Ascending aorta (tissue), 2 donors: Measurements from ENCODE around the gene CCDC142. TPM values are rescaled to one million over a fixed set of nuclear protein-coding genes. Genes with fewer than 3 reads are reported as not detected.
A peak's percentile ranks its signal among the peaks of the same experiment; 100 is the strongest.

Experiments
- DNase-seq, 2 donors: peaks; one replicate each; pipeline ENCODE4 v3.0.0-alpha.2; 2019; ENCODE audit warnings: low spot score in 2 of 2
- H3K27ac ChIP-seq, 2 donors: fragments of 200-600 bp; sonication (generic); one replicate each; pipeline ENCODE4 v1.5.1; 2016 to 2017; ENCODE audit warnings: mild to moderate bottlenecking in 1 of 2
- H3K27me3 ChIP-seq: fragments of 200-600 bp; sonication (generic); one replicate; pipeline ENCODE4 v1.5.1; 2017
- H3K36me3 ChIP-seq, 2 donors: fragments of 200-600 bp; sonication (generic); one replicate each; pipeline ENCODE4 v1.5.1; 2016
- H3K4me1 ChIP-seq, 2 donors: fragments of 200-600 bp; sonication (generic); one replicate each; pipeline ENCODE4 v1.5.1; 2016 to 2017; ENCODE audit warnings: mild to moderate bottlenecking in 1 of 2
- H3K4me3 ChIP-seq, 2 donors: fragments of 200-600 bp; sonication (generic); one replicate each; pipeline ENCODE4 v1.5.1; 2016 to 2017; ENCODE audit warnings: mild to moderate bottlenecking in 1 of 2
- H3K9me3 ChIP-seq, 2 donors: fragments of 200-600 bp; sonication (generic); one replicate each; pipeline ENCODE4 v1.5.1; 2016
- CTCF ChIP-seq, 3 experiments: fragments of 200-600 bp in 2 of 3; fragments of 450-650 bp in 1 of 3; sonication (generic) in 2 of 3; IDR thresholded peaks; one replicate each; pipeline ENCODE4 v1.5.1; 2016 to 2019; ENCODE audit warnings: antibody characterized with exemption in 3 of 3, mild to moderate bottlenecking in 1 of 3, moderate library complexity in 1 of 3
- intact Hi-C: fragments of 100-400 bp; cut with DNase I; formaldehyde crosslinking; loops from one replicate; pipeline ENCODE4 v1.15.1; 2023
- total RNA-seq: library from RNA; depleted of rRNA; stranded (reverse); fragments of >200 nt; gene quantifications from one replicate; pipeline ENCODE4 v1.1.0, GENCODE V29; 2016

CCDC142 gene
- total RNA-seq, 1 donor from 2014 or later: 16.5 TPM

GRCh38 chr2:74515981-74516633, 33.3 kb upstream of the CCDC142 start:
- Histone ChIP-seq H3K4me3 (peak overlapping the region; percentile 46 to 58), H3K4me1 (peaks cover 16 to 18% of the 10 kb centered on the region in 2 donors), H3K9me3 (no peaks in the 10 kb centered on the region), H3K36me3 (no peaks in the 10 kb centered on the region), H3K27me3 (peaks cover 39% of the 10 kb centered on the region), H3K27ac (no peak overlapping the region)
- DNase-seq: no peak
- no peak for TF ChIP-seq CTCF (IDR thresholded peaks at IDR 0.05)
- intact Hi-C loops: no loop called here

- Histone ChIP-seq H3K36me3 (no peaks in the 10 kb centered on the region), H3K4me3 (peak overlapping the region; percentile 46 to 58), H3K4me1 (peaks cover 16 to 18% of the 10 kb centered on the region in 2 donors), H3K9me3 (no peaks in the 10 kb centered on the region), H3K27ac (no peak overlapping the region), H3K27me3 (peaks cover 39% of the 10 kb centered on the region)
- no peak for TF ChIP-seq CTCF (IDR thresholded peaks at IDR 0.05)
- no peak for DNase-seq
- intact Hi-C loops: no loop called here
Observed at GRCh38 chr2:74515271-74515980, 32.6 kb upstream of the CCDC142 start.

GRCh38 chr2:74514368-74515270, 31.8 kb upstream of the CCDC142 start, which contains the start of gene TLX2:
Gene TLX2 (plus strand): TSS chr2:74514450. CDS start chr2:74514807, 357 bp downstream.
- intact Hi-C loops: no loop called here
- peak within 1 kb of the TSS in 1 of 2 donors; percentile 58 for H3K4me3 ChIP-seq
- DNase-seq: no peak
- TF ChIP-seq CTCF (IDR thresholded peaks at IDR 0.05): no peak
- H3K27me3 ChIP-seq: peaks cover 39% of the 10 kb centered on the region
- H3K27ac ChIP-seq: no peak within 1 kb of the TSS
- H3K9me3 ChIP-seq: no peaks in the 10 kb centered on the region
- peaks cover 16 to 18% of the 10 kb centered on the region in 2 donors for H3K4me1 ChIP-seq
- H3K36me3 ChIP-seq: no peaks in the 10 kb centered on the region

- Histone ChIP-seq H3K4me1 (peaks cover 16 to 18% of the 10 kb centered on the region in 2 donors), H3K4me3 (peak overlapping the region in 1 of 2 donors; percentile 58), H3K27ac (no peak overlapping the region), H3K36me3 (no peaks in the 10 kb centered on the region), H3K27me3 (peaks cover 39% of the 10 kb centered on the region), H3K9me3 (no peaks in the 10 kb centered on the region)
- DNase-seq: no peak
- no peak for TF ChIP-seq CTCF (IDR thresholded peaks at IDR 0.05)
- intact Hi-C loops: no loop called here
Observed at GRCh38 chr2:74513605-74514367, 31.0 kb upstream of the CCDC142 start.
